ENCODE measurements around the gene DENND2D.

DENND2D gene

GRCh38 chr1:111175349-111175748 lies 25.1 kb downstream of the DENND2D start:
- ChIA-PET POLR2A (no interaction called here), CTCF (no interaction called here)
- H3K9me3 ChIP-seq (ENCODE audit: control insufficient read depth, insufficient read depth, low read depth, low read length): no peaks in the 10 kb centered on the region
- TF ChIP-seq SCRT2 (tag by site-specific recombination; IDR thresholded peaks at IDR 0.05) (peak; percentile 51), ZNF670 (tag by site-specific recombination; IDR thresholded peaks at IDR 0.05; ENCODE audit: low read depth) (no peak)
- no peaks in the 10 kb centered on the region for H3K4me1 ChIP-seq (ENCODE audit: control insufficient read depth, insufficient read depth, low read length)
- H3K27ac ChIP-seq (ENCODE audit: extremely low read depth, low read depth, low read length): no peak overlapping the region
- H3K36me3 ChIP-seq (ENCODE audit: control insufficient read depth in 2 of 2, insufficient read depth in 1 of 2, low read length in 2 of 2): peaks cover 7 to 58% of the 10 kb centered on the region in 2 experiments; a peak in 2 of 3 replicates
- H3K4me3 ChIP-seq (ENCODE audit: low read depth, low read length): no peak overlapping the region

GRCh38 chr1:111174070-111174469 lies 26.4 kb downstream of the DENND2D start:
- peaks cover 7 to 52% of the 10 kb centered on the region in 2 experiments; a peak in 2 of 3 replicates for H3K36me3 ChIP-seq (ENCODE audit: control insufficient read depth in 2 of 2, insufficient read depth in 1 of 2, low read length in 2 of 2)
- no peak overlapping the region for H3K27ac ChIP-seq (ENCODE audit: extremely low read depth, low read depth, low read length)
- H3K4me1 ChIP-seq (ENCODE audit: control insufficient read depth, insufficient read depth, low read length): no peaks in the 10 kb centered on the region
- TF ChIP-seq ZSCAN16 (tag by site-specific recombination; IDR thresholded peaks at IDR 0.05) (no peak), KLF7 (tag by site-specific recombination; IDR thresholded peaks at IDR 0.05; ENCODE audit: borderline replicate concordance) (no peak), ZNF174 (tag by site-specific recombination; IDR thresholded peaks at IDR 0.05) (no peak), ZNF157 (tag by site-specific recombination; IDR thresholded peaks at IDR 0.05) (no peak), SALL2 (tag by site-specific recombination; IDR thresholded peaks at IDR 0.05; ENCODE audit: borderline replicate concordance) (no peak), ZNF146 (tag by site-specific recombination; IDR thresholded peaks at IDR 0.05) (no peak)
- TF ChIP-seq, protein P1, sequence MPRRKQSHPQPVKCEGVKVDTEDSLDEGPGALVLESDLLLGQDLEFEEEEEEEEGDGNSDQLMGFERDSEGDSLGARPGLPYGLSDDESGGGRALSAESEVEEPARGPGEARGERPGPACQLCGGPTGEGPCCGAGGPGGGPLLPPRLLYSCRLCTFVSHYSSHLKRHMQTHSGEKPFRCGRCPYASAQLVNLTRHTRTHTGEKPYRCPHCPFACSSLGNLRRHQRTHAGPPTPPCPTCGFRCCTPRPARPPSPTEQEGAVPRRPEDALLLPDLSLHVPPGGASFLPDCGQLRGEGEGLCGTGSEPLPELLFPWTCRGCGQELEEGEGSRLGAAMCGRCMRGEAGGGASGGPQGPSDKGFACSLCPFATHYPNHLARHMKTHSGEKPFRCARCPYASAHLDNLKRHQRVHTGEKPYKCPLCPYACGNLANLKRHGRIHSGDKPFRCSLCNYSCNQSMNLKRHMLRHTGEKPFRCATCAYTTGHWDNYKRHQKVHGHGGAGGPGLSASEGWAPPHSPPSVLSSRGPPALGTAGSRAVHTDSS (tag by site-specific recombination; IDR thresholded peaks at IDR 0.05): no peak
- POLR2A ChIA-PET: no interaction called here
- no peaks in the 10 kb centered on the region for H3K9me3 ChIP-seq (ENCODE audit: control insufficient read depth, insufficient read depth, low read depth, low read length)
- H3K4me3 ChIP-seq (ENCODE audit: low read depth, low read length): no peak overlapping the region
- CTCF ChIA-PET: interaction anchor here (0.7 kb wide), 1 partner anchor 8 kb away, joined by 3 read pairs; no protein-coding TSS in a partner anchor

GRCh38 chr1:111172463-111172862 lies 28.0 kb downstream of the DENND2D start:
- Histone ChIP-seq H3K4me3 (ENCODE audit: low read depth, low read length) (no peak overlapping the region), H3K36me3 (ENCODE audit: control insufficient read depth in 2 of 2, insufficient read depth in 1 of 2, low read length in 2 of 2) (peaks cover 18 to 56% of the 10 kb centered on the region in 2 experiments), H3K4me1 (ENCODE audit: control insufficient read depth, insufficient read depth, low read length) (no peaks in the 10 kb centered on the region), H3K27ac (ENCODE audit: extremely low read depth, low read depth, low read length) (no peak overlapping the region), H3K9me3 (ENCODE audit: control insufficient read depth, insufficient read depth, low read depth, low read length) (no peaks in the 10 kb centered on the region)
- ChIA-PET POLR2A (no interaction called here), CTCF (no interaction called here)
- TF ChIP-seq ZNF629 (tag by site-specific recombination; IDR thresholded peaks at IDR 0.05): no peak
- TF ChIP-seq ZFP69B (tag by site-specific recombination; IDR thresholded peaks at IDR 0.05): no peak
- TF ChIP-seq CTCF (tag by site-specific recombination; IDR thresholded peaks at IDR 0.05): no peak
- TF ChIP-seq ZSCAN30 (tag by site-specific recombination; IDR thresholded peaks at IDR 0.05): no peak
- no peak for TF ChIP-seq TSHZ1 (tag by site-specific recombination; IDR thresholded peaks at IDR 0.05; ENCODE audit: borderline replicate concordance)
- TF ChIP-seq ZNF350 (tag by site-specific recombination; IDR thresholded peaks at IDR 0.05): no peak
- TF ChIP-seq, protein P2, sequence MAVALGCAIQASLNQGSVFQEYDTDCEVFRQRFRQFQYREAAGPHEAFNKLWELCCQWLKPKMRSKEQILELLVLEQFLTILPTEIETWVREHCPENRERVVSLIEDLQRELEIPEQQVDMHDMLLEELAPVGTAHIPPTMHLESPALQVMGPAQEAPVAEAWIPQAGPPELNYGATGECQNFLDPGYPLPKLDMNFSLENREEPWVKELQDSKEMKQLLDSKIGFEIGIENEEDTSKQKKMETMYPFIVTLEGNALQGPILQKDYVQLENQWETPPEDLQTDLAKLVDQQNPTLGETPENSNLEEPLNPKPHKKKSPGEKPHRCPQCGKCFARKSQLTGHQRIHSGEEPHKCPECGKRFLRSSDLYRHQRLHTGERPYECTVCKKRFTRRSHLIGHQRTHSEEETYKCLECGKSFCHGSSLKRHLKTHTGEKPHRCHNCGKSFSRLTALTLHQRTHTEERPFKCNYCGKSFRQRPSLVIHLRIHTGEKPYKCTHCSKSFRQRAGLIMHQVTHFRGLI (tag by site-specific recombination; IDR thresholded peaks at IDR 0.05): no peak
- TF ChIP-seq ZNF311 (tag by site-specific recombination; IDR thresholded peaks at IDR 0.05; ENCODE audit: borderline replicate concordance): no peak
- no peak for TF ChIP-seq GLI2 (tag by site-specific recombination; IDR thresholded peaks at IDR 0.05; ENCODE audit: borderline replicate concordance, low read depth)
- TF ChIP-seq KLF8 (tag by site-specific recombination; IDR thresholded peaks at IDR 0.05): no peak
- no peak for TF ChIP-seq ZNF423 (tag by site-specific recombination; IDR thresholded peaks at IDR 0.05)
- TF ChIP-seq ZNF146 (tag by site-specific recombination; IDR thresholded peaks at IDR 0.05): no peak
- TF ChIP-seq ZNF837 (tag by site-specific recombination; IDR thresholded peaks at IDR 0.05): no peak
- TF ChIP-seq ZNF777 (tag by site-specific recombination; IDR thresholded peaks at IDR 0.05; ENCODE audit: borderline replicate concordance): no peak
- TF ChIP-seq, protein P3, sequence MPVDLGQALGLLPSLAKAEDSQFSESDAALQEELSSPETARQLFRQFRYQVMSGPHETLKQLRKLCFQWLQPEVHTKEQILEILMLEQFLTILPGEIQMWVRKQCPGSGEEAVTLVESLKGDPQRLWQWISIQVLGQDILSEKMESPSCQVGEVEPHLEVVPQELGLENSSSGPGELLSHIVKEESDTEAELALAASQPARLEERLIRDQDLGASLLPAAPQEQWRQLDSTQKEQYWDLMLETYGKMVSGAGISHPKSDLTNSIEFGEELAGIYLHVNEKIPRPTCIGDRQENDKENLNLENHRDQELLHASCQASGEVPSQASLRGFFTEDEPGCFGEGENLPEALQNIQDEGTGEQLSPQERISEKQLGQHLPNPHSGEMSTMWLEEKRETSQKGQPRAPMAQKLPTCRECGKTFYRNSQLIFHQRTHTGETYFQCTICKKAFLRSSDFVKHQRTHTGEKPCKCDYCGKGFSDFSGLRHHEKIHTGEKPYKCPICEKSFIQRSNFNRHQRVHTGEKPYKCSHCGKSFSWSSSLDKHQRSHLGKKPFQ (tag by site-specific recombination; IDR thresholded peaks at IDR 0.05): no peak
